Effector CD8-positive, alpha-beta T cell (primary cell): ENCODE measurements around the gene TMEM135.
"Not testable (repeated sequence)": the region's sequence is repeated elsewhere in the genome, so short reads cannot be mapped to it uniquely, and the experiment has no call there.

Experiments used
- DNase-seq: peaks from one replicate; lab custom pipeline; 2025; lab: John Stamatoyannopoulos, UW

TMEM135 gene

DNA sequence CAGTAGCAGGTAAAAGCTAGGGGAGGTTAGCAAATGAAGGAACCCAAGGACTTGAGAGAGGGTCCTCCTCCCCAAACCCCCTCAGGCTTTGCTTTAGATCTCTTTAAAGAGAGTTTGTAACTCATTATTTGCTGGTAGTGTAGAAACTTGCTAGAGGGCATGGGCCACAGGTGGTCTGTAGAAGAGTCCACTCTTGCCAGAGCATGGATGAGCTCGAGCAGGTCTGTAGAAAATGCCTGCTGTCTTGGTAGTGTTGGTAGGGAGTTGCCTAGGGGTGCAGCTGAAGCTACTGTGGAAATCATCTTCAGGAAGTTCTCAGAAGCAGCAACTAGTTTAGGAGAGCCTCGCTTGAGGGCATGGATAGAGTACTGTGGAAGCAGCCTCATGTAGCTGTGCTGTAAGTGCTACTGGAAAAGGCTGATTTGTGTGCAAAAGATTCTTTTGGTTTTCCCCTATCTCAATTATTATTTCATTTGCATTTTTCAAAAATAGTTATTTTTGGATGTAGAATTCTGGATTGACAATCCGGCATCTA, 104.3 kb downstream of the TMEM135 start:
- no peak for DNase-seq

DNA sequence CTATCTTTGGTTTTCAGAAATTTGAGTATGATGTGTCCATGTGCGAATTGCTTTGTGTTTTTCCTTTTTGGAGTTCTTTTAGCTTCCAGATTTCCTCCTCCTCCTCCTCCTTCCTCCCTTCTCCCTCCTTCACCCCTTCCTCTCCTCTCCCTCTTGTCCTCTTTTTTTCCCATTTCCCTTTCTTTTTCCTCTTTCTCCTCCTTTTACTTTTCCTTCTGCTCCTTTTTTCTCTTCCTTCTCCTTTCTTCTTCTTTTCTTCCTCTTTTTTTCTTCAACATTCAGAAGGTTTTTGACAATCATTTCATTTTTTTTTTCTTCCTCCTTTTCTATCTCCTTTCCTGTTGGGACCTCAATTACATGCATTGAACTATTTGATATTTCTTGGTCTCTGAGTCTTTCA, 104.9 kb downstream of the TMEM135 start:
- no peak for DNase-seq

DNA sequence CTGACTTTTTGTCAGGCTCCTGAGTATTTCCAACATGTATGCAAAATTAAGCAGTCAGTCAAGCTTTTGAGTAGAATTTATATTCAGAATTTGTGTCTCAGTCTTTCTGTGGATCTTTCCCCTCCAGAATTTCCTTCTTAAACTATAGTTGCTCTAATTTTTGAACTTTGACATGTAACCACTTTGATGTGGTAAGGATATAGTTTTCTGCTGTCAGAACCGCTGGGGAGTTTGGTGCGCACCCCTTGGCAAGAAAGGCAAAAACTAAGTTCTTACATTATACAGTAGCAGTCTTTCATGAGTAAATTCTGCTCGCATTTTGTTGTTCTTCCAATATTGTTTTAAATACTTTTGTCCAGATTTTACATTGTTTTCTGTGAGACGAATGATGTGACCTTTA, 105.9 kb downstream of the TMEM135 start:
- DNase-seq, result no peak

DNA sequence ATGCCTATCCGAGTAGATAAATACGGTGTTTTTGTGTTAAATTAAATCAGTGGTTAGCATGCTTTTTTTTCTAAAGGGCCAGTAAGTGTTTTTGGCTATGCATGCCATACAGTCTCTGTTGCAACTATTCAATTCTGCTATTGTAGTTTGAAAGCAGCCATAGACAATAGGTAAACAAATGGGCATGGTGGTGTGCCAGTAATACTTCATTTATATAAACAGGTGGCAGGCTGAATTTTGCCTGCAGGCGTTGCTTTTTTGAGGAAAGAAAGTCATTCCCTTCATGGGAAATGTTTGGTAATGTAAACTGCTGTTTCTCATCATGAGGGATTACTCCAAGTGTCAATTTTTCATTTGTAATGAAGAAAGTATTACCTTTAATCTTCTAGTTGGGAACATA, 106.5 kb downstream of the TMEM135 start:
- no peak for DNase-seq

DNA sequence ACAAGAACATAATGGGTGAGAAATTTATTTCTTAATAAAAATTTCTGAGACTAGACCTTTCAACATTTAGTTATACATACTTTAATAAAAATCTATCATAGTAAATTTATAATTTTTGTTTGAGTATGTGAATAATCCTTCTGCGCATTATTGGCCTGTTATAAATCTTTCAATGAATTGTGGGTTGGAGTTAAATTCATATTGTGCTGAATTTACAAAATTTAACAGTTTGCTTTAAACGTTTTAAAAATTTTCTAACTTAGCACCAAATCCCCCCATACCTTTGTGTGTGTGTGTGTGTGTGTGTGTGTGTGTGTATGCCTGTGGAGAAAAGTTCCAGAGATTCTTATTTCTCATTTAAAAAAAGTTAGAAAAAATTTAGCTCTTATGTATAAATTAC, 111.0 kb downstream of the TMEM135 start:
- no peak for DNase-seq

DNA sequence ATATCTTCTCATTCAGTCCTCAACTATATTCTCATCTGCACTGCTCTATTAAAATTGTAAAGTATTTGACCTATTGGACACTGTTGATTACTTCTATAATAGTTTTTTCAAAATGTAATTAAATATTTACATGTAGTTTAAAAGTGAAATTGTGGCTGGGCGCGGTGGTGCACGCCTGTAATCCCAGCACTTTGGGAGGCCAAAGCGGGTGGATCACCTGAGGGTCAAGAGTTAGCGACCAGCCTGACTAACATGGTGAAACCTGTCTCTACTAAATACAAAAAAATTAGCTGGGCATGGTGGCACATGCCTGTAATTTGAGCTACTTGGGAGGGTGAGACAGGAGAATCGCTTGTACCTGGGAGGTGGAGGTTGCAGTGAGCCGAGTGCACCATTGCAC, 112.0 kb downstream of the TMEM135 start:
- DNase-seq, result not testable (repeated sequence)

DNA sequence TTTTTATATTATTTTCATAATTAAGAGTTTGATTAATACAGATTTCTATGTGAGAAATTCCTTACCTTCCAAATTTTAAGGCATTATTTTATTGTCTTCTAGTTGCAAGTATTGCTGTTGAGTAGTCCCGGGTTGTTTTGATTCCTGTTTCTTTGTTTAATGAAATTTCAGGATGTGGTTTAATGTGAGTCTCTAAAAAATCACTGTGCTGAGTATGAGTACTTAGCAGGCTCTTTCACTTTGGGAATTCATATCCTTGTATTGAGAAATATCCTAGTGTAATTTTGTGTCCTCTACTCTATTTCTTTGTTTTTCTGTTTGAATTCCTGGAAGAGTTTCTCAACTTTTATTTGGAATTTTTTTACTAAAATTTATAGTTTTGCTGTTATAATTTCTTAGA, 113.2 kb downstream of the TMEM135 start:
- DNase-seq, result no peak

DNA sequence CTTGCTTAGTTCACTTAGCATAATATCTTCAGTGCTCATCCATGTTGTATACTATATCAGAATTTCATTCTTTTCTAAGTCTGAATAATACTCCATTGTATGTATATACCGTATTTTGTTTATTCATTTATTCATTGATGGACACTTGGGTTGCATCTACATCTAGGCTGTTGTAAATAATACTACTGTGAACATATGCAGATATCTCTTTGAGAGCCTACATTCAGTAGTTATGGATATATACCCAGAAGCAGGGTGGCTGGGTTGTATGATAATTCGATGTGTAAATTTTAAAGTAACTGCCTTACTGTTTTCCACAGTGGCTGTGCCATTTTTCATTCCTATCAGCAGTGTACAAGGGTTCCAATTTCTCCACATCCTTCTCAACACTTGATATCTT, 116.5 kb downstream of the TMEM135 start:
- DNase-seq, result no peak

DNA sequence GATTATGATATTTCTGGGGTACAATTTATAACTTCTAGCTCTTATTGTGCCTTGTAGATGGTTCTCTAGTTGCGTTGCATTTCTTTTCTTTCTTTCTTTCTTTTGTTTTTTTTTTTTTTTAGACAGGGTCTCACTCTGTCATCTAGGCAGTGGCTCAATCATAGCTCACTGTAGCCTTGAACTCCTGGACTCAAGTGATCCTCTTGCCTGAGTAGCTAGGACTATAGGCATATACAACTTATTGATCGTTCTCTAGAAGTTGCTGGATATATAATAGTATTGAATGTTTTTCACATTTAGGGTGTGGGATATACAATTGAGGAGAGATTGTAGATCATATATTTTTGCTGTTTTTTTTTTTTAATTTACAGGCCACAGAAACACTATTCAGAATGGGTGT, 119.2 kb downstream of the TMEM135 start:
- DNase-seq, result no peak

DNA sequence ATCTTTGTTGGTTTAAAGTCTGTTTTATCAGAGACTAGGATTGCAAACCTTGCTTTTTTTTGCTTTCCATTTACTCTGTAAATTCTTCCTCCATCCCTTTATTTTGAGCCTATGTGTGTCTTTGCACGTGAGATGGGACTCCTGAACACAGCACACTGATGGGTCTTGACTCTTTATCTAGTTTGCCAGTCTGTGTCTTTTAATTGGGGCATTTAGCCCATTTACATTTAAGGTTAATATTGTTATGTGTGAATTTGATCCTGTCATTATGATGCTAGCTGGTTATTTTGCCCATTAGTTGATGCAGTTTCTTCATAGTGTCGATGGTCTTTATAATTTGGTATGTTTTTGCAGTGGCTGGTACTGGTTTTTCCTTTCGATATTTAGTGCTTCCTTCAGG, 131.3 kb downstream of the TMEM135 start:
- not testable (repeated sequence) for DNase-seq

DNA sequence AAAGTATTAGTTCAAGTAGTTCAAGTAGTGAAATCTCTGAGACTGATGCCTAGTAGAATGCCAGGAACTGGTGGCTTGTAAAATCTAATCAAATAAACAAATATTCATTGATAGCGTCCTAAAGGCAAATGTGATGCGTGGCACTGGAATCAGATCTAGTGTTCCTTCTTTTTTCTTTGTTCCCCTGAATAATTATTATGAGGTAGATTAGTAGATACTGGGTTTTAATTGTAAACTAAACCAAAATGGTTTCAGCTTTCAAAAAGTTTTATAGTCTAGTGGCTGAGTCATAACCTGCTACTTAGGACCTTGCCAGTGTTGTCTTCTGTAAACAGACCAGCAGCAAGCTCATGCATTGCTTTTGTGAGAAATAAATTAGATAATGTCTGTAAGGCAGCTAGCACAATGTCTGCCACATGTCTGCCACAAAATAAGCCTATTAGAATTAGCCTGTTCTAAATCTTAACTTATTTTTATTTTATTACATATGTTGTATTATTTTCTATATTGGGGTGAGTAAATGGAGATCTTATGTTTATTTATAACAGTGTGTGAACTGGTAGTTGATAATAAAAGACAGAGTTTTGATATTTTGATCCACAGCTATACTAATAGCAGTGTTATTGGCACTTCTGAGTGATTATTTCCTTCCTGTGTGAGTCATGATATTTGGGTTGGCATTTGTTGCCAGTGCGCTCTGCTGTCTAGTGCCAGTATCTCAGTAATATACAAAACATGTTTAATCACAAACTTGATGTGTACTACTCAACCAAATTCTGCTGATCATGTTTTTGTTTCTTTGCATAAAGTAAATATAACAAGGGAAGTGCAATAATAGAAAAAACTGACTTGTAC, 135.7 kb downstream of the TMEM135 start:
- no peak for DNase-seq

DNA sequence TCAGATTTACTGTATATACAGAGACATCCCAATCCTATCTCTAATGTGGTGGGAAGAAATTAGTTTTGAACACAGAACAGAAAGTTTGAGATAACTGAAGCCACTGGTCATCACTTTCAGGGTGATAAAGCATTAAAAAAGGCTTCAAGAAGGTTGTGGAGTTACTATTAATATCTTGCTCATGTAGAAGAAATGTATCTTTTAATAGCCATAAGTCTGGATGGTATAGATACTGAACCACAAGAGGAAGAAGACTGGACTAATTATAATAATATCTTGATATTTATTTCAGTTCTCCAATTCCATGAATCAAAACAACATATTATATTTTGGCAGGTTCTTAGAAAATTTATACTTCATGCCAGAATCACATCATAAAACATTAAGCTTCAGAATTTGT, 137.1 kb downstream of the TMEM135 start:
- DNase-seq, result no peak

DNA sequence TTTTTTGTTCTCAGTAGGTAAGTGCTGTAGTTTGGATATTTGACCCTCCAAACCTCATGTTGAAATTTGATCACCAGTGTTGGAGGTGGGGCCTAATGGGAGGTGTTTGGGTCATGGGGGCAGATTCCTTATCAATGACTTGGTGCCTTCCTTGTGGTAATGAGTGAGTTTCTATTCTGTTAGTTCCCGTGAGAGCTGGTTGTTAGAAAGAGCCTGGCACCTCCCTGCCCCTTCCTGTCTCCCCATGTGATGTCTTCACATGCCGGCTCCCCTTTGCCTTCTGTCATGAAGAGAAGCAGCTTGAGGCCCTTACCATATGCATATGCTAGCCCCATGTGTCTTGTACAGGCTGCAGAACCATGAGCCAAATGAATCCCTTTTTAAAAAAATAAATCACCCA, 138.3 kb downstream of the TMEM135 start:
- DNase-seq, result no peak

DNA sequence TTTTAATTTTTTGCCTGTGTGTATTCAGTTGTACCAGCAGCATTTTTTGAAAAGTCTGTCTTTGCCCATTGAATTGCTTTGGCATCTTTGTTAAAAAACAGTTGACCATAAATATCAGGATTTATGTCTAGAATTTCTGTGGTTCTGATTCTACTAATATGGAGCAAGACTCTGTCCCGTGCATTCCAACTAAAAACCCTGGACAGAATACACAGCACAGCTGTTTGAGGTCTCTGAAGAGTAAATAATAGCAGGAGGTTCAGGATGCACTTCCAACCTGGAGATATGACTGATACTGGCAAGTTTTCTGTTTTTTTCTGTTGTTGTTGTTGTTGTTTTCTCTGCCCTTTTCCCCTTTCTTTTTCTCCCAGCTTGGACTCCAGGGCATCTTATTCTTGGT, 141.9 kb downstream of the TMEM135 start:
- no peak for DNase-seq

DNA sequence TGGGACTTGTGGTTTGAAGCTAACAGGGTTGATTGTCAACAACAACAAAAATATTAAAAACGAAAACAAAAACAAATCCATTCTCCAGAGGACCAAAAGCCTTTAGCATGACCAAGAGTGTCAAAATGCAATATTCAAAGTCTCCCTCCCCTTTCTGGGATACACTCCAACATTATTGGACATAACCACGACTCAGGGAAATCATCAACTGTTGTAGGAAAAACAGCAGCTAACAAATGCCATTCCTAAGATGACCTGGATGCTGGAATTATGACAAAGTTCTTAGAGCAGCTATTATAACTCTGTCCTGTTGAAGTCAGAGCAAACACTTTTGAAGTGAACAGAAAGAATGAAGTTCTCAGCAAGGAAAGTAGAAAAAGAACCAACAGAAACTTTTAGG, 143.0 kb downstream of the TMEM135 start:
- no peak for DNase-seq

DNA sequence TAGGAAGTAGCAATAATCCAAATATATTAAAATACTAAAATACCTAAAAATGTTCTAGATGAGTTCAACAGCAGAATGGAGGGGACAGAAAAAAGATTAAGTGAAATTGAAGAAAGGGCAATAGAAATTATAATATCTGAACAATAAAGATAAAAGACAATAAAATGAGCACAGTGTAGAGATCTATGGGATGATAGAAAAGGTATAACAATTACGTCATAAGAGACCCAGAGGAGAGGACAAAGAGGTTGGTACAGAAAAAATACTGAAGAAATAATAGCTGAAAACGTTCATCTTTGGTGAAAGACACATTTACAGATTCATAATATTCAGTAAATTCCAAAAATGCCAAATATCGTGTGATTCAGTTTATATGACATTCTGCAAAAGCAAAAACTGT, 143.4 kb downstream of the TMEM135 start:
- no peak for DNase-seq

DNA sequence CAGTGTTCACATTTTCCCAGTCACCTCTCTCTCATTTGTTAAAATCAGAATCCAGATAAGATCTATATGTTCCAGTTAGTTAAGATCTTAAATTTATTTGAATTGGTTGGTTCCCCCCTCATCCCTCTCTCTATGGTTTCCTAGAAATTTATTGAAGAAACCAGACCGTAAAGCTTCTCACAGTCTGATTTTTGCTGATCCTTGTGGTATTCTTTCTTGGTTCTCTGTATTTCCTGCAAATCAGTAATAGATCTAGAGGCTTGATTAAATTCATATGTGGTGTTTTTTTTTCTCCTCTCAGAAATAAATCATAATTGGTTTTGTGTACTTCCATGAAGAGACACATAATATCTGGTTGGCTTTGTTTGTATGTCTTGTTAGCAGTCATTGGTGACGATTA, 147.5 kb downstream of the TMEM135 start:
- no peak for DNase-seq

DNA sequence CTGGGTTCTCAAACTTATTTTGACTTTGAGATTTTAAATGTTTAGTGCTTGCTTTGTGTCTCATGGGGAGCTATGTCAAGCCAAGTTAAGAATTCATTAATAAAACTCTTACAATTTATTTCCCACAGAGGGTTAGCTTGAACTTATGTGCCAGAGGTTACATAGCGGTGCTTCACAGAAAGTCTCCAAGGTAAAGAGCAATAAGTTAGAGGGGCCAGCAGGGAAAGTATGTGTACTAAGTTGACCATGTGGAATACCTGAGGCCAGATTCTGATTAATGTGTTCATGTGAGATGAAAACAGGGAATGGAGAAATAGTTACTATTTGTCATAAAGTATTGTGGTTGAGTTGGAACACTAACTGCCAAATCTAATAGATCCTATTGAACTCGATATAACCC, 149.3 kb downstream of the TMEM135 start:
- no peak for DNase-seq

DNA sequence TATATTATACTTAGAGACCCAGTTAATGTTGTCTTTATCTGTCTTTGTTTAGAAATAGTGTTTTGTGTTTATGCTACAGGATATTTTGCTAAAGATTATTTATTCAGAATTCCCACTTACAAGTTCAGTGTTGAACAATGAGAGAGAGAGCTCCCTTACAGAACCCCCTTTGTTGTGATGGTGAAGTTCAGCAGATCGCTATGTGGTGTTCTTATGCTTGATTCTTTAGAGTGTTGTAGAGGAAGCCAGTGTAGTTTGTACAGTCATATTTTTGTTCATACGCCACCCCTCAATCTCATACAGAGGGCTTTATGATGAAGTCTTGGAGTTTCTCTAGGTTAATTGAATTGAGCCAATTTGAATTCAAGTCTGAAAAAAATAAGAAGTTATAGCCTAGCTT, 150.2 kb downstream of the TMEM135 start:
- DNase-seq, result no peak

DNA sequence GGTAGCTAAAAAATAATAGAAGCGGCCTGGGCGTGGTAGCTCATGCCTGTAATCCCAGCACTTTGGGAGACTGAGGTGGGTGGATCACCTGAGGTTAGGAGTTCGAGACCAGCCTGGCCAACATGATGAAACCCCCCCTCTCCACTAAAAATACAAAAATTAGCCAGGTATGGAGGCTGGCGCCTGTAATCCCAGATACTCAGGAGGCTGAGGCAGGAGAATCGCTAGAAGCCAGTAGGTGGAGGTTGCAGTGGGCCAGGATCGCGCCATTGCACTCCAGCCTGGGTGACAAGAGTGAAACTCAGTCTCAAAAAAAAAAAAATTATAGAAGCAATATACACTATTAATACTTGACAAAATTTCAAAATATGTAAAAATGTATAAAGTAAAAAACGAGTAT, 150.7 kb downstream of the TMEM135 start:
- not testable (repeated sequence) for DNase-seq

DNA sequence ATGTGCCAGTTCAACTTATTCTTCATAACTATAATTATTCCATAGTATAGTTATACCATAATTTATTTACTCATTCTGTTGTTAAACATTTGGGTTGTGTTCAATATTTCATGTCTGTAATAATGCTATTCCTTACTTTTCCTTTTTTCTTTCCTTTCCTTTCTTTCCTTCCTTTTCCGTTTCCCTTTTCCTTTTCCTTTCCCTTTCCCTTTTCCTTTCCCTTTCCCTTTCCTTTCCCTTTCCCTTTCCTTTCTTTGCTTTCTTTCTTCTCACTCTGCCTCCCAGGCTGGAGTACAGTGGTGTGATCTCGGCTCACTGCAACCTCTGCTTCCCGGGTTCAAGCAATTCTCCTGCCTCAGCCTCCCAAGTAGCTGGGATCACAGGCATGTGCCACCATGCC, 151.2 kb downstream of the TMEM135 start:
- DNase-seq, result not testable (repeated sequence)

DNA sequence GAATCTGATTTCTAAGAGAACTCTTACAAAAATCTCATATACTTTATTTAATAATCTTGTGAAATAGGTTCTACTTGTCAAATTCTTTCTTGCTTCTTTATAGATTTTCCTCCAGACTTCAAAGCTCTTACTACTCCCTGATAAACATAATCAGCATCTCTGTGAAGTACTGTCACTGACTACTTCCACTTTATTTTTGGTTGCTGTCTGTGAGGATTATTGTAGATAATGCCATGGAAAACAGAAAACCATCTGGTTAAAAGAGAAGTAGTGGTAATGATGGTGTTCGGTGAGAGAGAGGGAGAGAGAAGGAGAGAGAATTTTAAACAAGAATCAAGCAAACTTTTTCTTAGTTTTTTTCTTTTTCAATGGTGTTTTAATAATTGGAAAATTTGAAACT, 152.3 kb downstream of the TMEM135 start:
- no peak for DNase-seq

DNA sequence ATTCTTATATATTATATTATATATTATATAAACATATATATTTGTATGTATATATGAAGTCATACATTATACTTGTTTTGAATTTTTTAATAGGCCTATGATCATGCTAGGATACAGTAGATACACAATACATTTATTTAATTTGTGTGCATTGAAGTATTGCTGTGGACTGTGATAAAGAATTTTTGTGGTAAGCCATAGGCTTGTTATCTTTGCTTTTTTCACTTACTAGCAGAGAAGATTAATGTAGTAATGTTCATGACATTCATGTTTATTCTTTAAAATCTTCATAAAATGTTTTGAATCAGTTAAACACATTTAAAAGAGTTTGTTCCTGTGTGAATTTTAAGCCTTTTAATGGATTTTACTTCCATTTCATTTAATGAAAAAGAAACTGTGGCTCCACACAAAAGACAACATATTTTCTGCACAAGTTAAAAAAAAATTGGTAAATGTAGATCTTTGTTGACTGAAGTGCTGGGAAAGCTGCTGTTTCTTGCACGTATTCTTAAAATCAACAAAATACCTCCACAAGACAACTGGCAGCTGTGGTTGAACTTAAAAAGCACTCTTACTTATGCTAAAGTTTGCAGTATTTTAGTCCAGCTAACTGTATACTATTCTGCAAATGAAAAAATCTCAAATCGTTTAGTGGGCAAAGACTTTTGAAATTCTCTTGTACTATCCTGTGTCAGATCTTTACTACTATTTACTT, 156.2 kb downstream of the TMEM135 start:
- DNase-seq, result no peak
